K562 (cell line): ENCODE data around the gene CERS6. TPM values are rescaled to one million over a fixed set of nuclear protein-coding genes. Genes with fewer than 3 reads are reported as not detected.
A peak's percentile ranks its signal among the peaks of the same experiment; 100 is the strongest.

Source experiments
- DIDO1 ChIP-seq: fragments of 450-650 bp; IDR thresholded peaks from 2 replicates; pipeline ENCODE4 v1.6.1; 2016; ENCODE audit warnings: low read depth, missing biosample characterization, missing genetic modification characterization
- THRAP3 ChIP-seq: fragments of 450-650 bp; IDR thresholded peaks from 2 replicates; pipeline ENCODE4 v1.6.1; 2016; ENCODE audit warnings: mild to moderate bottlenecking, inconsistent platforms, borderline replicate concordance
- WHSC1 ChIP-seq: IDR thresholded peaks from one replicate; pipeline ENCODE4 v1.6.1; 2012; ENCODE audit warnings: low read length, control low read depth, inconsistent platforms
- polyA plus RNA-seq, 8 experiments: library from polyadenylated mRNA; depleted of rRNA in 4 of 8; stranded (reverse) in 5 of 8; unstranded in 3 of 8; fragments of >200 nt; fragmentation: Nextera tagmentation in 2 of 8; fragmentation: Illumina TruSeq in 1 of 8; extraction: Ambion mirVana in 2 of 8; extraction: Trizol in 1 of 8; gene quantifications; 2 replicates each; pipeline versions ENCODE4 v1.2.1 to v1.2.3, GENCODE V29; 2011 to 2014; ENCODE audit warnings: inconsistent platforms in 1 of 8, missing spikeins in 1 of 8
- total RNA-seq, 7 experiments: library from RNA; depleted of rRNA in 6 of 7; stranded (reverse); fragments of >200 nt in 6 of 7; fragmentation: Illumina TruSeq in 2 of 7; extraction: Trizol in 2 of 7; gene quantifications; 2 replicates each; pipeline versions ENCODE4 v1.2.1 to v1.2.3, GENCODE V29; 2011 to 2021; ENCODE audit warnings: low replicate concordance in 1 of 7
- TF ChIP-seq, protein P1 (sequence below): fragments of 450-650 bp; IDR thresholded peaks from 2 replicates; pipeline ENCODE4 v1.6.1; 2017; ENCODE audit warnings: antibody characterized with exemption
- TF ChIP-seq, protein P2 (sequence below): fragments of 450-650 bp; IDR thresholded peaks from 2 replicates; pipeline ENCODE4 v1.6.1; 2016; ENCODE audit warnings: mild to moderate bottlenecking, moderate library complexity
- TF ChIP-seq, protein P3 (sequence below): sonication (generic); formaldehyde crosslinking; IDR thresholded peaks from 2 replicates; pipeline ENCODE4 v1.8.0; 2023; ENCODE audit warnings: mild to moderate bottlenecking, missing genetic modification reagents
- TF ChIP-seq, protein P4 (sequence below): fragments of 450-650 bp; IDR thresholded peaks from 2 replicates; pipeline ENCODE4 v1.6.1; 2017; ENCODE audit warnings: antibody characterized with exemption, mild to moderate bottlenecking

CERS6 gene
- total and polyA plus RNA-seq, 9 of the 15 experiments (the other 6 are each of a cell fraction or from before 2014, with no cell fraction given): 1.6 to 13.6 (median 11.4) TPM

DNA sequence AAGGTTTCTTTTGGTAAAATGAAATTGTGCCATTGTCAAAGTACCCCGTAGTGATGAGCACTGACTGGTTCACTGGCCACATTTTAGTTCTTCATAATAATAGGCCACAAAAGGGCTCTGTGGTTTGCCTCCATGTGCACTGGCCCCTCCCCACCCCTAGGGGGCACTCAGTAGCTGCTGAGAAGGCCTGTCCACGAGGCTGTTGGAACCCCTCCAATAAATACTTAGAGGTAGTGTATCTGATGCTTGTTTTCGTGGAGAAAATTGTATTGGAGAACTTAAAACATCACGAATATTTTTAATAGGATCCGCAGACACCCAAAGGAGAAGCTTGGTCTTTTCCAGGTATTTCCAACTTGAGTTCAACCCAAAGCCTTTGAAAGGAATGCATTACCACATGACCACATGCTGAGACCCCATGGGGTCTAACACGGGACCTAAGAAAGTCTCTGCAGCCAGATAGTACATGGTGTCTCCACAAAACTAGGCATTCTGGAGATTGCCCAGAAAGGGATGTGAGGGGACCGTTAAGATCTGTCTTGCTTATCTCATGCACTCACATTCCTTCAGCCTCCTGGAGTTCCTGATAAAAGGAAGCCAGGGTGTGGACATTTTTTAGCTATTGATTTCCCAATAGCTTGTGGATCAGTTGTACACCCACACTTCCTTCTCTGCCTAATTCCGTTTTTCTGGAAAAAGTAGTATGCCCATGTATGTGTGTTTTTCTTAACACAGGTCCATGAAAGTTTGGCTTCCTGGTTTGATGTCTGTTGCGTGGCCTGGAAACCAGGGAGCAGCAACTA, 317.8 kb downstream of the CERS6 start (continued):
- TF ChIP-seq THRAP3 (no peak), DIDO1 (tag) (no peak), WHSC1 (no peak)
- TF ChIP-seq, protein P1, sequence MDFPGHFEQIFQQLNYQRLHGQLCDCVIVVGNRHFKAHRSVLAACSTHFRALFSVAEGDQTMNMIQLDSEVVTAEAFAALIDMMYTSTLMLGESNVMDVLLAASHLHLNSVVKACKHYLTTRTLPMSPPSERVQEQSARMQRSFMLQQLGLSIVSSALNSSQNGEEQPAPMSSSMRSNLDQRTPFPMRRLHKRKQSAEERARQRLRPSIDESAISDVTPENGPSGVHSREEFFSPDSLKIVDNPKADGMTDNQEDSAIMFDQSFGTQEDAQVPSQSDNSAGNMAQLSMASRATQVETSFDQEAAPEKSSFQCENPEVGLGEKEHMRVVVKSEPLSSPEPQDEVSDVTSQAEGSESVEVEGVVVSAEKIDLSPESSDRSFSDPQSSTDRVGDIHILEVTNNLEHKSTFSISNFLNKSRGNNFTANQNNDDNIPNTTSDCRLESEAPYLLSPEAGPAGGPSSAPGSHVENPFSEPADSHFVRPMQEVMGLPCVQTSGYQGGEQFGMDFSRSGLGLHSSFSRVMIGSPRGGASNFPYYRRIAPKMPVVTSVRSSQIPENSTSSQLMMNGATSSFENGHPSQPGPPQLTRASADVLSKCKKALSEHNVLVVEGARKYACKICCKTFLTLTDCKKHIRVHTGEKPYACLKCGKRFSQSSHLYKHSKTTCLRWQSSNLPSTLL: no peak
- TF ChIP-seq, protein P2, sequence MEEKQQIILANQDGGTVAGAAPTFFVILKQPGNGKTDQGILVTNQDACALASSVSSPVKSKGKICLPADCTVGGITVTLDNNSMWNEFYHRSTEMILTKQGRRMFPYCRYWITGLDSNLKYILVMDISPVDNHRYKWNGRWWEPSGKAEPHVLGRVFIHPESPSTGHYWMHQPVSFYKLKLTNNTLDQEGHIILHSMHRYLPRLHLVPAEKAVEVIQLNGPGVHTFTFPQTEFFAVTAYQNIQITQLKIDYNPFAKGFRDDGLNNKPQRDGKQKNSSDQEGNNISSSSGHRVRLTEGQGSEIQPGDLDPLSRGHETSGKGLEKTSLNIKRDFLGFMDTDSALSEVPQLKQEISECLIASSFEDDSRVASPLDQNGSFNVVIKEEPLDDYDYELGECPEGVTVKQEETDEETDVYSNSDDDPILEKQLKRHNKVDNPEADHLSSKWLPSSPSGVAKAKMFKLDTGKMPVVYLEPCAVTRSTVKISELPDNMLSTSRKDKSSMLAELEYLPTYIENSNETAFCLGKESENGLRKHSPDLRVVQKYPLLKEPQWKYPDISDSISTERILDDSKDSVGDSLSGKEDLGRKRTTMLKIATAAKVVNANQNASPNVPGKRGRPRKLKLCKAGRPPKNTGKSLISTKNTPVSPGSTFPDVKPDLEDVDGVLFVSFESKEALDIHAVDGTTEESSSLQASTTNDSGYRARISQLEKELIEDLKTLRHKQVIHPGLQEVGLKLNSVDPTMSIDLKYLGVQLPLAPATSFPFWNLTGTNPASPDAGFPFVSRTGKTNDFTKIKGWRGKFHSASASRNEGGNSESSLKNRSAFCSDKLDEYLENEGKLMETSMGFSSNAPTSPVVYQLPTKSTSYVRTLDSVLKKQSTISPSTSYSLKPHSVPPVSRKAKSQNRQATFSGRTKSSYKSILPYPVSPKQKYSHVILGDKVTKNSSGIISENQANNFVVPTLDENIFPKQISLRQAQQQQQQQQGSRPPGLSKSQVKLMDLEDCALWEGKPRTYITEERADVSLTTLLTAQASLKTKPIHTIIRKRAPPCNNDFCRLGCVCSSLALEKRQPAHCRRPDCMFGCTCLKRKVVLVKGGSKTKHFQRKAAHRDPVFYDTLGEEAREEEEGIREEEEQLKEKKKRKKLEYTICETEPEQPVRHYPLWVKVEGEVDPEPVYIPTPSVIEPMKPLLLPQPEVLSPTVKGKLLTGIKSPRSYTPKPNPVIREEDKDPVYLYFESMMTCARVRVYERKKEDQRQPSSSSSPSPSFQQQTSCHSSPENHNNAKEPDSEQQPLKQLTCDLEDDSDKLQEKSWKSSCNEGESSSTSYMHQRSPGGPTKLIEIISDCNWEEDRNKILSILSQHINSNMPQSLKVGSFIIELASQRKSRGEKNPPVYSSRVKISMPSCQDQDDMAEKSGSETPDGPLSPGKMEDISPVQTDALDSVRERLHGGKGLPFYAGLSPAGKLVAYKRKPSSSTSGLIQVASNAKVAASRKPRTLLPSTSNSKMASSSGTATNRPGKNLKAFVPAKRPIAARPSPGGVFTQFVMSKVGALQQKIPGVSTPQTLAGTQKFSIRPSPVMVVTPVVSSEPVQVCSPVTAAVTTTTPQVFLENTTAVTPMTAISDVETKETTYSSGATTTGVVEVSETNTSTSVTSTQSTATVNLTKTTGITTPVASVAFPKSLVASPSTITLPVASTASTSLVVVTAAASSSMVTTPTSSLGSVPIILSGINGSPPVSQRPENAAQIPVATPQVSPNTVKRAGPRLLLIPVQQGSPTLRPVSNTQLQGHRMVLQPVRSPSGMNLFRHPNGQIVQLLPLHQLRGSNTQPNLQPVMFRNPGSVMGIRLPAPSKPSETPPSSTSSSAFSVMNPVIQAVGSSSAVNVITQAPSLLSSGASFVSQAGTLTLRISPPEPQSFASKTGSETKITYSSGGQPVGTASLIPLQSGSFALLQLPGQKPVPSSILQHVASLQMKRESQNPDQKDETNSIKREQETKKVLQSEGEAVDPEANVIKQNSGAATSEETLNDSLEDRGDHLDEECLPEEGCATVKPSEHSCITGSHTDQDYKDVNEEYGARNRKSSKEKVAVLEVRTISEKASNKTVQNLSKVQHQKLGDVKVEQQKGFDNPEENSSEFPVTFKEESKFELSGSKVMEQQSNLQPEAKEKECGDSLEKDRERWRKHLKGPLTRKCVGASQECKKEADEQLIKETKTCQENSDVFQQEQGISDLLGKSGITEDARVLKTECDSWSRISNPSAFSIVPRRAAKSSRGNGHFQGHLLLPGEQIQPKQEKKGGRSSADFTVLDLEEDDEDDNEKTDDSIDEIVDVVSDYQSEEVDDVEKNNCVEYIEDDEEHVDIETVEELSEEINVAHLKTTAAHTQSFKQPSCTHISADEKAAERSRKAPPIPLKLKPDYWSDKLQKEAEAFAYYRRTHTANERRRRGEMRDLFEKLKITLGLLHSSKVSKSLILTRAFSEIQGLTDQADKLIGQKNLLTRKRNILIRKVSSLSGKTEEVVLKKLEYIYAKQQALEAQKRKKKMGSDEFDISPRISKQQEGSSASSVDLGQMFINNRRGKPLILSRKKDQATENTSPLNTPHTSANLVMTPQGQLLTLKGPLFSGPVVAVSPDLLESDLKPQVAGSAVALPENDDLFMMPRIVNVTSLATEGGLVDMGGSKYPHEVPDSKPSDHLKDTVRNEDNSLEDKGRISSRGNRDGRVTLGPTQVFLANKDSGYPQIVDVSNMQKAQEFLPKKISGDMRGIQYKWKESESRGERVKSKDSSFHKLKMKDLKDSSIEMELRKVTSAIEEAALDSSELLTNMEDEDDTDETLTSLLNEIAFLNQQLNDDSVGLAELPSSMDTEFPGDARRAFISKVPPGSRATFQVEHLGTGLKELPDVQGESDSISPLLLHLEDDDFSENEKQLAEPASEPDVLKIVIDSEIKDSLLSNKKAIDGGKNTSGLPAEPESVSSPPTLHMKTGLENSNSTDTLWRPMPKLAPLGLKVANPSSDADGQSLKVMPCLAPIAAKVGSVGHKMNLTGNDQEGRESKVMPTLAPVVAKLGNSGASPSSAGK: peak; percentile 84
- TF ChIP-seq, protein P3, sequence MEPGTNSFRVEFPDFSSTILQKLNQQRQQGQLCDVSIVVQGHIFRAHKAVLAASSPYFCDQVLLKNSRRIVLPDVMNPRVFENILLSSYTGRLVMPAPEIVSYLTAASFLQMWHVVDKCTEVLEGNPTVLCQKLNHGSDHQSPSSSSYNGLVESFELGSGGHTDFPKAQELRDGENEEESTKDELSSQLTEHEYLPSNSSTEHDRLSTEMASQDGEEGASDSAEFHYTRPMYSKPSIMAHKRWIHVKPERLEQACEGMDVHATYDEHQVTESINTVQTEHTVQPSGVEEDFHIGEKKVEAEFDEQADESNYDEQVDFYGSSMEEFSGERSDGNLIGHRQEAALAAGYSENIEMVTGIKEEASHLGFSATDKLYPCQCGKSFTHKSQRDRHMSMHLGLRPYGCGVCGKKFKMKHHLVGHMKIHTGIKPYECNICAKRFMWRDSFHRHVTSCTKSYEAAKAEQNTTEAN (CRISPR knock-in tag): no peak
- TF ChIP-seq, protein P4, sequence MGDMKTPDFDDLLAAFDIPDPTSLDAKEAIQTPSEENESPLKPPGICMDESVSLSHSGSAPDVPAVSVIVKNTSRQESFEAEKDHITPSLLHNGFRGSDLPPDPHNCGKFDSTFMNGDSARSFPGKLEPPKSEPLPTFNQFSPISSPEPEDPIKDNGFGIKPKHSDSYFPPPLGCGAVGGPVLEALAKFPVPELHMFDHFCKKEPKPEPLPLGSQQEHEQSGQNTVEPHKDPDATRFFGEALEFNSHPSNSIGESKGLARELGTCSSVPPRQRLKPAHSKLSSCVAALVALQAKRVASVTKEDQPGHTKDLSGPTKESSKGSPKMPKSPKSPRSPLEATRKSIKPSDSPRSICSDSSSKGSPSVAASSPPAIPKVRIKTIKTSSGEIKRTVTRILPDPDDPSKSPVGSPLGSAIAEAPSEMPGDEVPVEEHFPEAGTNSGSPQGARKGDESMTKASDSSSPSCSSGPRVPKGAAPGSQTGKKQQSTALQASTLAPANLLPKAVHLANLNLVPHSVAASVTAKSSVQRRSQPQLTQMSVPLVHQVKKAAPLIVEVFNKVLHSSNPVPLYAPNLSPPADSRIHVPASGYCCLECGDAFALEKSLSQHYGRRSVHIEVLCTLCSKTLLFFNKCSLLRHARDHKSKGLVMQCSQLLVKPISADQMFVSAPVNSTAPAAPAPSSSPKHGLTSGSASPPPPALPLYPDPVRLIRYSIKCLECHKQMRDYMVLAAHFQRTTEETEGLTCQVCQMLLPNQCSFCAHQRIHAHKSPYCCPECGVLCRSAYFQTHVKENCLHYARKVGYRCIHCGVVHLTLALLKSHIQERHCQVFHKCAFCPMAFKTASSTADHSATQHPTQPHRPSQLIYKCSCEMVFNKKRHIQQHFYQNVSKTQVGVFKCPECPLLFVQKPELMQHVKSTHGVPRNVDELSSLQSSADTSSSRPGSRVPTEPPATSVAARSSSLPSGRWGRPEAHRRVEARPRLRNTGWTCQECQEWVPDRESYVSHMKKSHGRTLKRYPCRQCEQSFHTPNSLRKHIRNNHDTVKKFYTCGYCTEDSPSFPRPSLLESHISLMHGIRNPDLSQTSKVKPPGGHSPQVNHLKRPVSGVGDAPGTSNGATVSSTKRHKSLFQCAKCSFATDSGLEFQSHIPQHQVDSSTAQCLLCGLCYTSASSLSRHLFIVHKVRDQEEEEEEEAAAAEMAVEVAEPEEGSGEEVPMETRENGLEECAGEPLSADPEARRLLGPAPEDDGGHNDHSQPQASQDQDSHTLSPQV: peak; percentile 90
